HG03135 (cell line): ENCODE results near the gene ADAMTS8.

Experiments
- ATAC-seq: cut with Tn5 transposase; IDR thresholded peaks from one replicate; pipeline ENCODE4 v1.9.1; 2021; ENCODE audit warnings: mild to moderate bottlenecking, moderate library complexity; ENCODE audit not compliant: unreplicated experiment

The ADAMTS8 gene

DNA sequence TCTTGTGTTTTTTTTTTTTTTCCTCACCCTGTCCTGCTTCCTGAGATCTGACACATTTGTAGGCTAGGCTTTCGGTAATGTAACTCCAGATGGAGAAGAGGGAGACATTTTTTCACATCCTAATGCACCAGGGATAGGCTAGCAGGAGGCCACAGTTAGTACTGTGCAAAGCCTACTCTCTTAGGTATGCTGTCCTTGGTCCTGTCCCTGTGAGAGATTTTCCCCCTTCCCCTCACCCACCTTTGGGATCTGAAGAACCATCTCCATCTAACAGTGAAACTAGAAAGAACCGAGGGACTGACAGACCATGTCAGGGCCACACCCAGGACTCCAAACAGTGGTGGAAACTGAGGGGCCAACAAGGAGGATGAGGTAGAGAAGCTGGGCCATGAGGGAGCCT lies 29.2 kb downstream of the ADAMTS8 start:
- no peak for ATAC-seq

DNA sequence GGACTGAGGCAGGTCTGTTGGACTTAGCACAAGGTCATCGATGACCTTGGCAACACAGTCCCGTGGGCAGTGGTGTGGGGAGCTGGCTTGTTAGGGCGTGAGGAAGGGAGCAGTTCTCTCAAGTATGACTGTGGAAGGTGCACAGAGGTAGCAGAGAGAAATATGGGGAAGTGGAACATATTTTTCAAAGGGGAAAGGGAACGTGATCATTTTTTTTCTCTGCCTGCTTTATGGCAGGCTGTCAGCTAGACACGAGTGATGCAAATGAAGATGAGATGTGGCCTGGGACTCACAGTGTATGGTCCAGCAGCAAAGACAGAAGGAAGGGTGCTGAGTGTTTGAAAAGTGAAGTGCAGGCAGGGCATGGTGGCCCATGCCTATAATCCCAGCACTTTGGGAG lies 30.6 kb downstream of the ADAMTS8 start:
- no peak for ATAC-seq

DNA sequence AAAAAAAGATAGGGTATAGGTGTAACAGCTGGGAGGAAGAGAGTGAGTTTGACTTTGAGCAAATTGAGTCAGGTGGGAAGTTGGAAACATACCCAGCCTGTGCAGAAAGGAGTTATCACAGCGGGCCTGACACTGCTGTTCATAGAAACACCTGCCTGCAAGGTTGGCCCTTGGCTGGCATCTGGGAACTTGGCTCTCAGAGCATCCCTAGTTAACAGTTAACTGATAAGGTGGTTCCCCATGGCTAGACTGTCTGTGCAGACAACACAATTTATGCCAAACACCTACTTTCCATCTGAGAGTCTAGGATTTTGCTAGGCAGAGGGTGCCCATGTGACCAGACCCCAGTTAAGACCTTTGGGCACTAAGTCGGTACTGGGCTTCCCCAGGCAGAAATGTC lies 31.4 kb downstream of the ADAMTS8 start:
- ATAC-seq, result no peak

DNA sequence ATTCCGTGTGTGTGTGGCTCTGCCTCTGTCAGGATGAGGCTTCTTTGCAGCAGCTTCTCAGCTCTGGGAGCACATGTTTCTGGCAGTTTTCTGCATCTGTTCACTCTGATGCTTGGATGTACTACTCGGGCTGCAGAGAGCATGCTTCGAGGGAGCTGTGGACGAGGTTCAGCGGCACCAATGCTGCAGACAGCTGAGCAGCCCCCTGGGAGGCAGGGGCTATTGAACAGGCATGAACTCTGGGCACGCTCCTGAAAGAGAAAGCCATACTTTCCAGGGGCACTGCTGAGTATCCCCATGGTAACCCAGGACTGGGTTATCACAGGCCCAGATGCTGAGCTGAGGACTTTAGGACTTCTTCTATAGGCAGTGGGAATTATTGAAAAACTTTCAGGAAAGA lies 33.8 kb downstream of the ADAMTS8 start:
- no peak for ATAC-seq

DNA sequence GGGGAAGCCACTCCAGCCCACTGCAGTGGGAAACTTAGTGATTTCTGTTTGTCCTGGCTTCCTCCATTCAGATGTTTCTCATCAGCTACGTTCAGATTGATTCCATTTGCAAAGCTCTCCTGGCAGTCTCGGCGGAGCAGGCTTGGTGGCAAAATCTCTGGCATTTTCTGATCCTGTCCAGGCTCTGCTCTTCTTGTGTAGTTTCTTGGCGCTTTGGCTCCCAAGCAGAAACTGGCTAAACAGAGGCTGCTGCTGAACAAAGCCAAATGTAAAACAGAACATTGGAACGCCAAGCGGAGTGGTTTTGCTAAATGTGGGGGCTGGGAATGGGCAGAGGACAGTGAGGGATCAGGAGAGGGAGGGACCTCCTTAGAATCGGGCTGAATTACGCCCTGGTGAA lies 36.7 kb downstream of the ADAMTS8 start:
- no peak for ATAC-seq

DNA sequence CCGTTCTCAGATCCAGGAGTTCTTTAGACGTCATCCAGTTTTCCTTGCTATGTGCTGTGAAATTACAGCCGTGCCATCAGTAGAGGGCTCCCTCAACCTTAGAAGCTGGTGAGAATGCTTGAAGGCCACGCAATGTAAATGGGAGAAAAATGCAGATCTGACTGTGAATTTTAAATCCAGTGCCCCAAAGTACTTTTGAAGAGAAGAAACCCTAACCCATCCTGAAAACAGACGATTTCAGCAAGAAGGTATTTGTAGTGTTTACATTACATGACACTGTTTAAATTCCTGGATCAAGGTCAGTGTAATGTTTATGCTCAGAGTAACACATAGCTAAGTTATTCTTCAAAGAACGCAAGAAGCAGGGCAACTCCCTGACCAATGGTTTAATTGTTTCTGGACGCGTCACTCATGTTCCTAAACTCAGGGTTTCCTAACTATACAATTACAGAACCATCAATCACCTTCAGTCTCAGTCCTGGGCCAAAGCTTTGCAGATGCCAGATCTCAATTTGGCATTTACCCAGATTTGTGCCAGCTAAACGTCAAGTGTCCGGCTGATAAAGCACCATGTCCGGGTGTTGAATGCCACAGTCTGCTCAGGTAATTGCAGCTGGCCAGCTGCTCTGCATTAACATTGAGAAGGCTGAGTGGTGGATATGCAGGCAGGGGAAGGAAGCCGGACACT lies 38.2 kb downstream of the ADAMTS8 start:
- no peak for ATAC-seq

DNA sequence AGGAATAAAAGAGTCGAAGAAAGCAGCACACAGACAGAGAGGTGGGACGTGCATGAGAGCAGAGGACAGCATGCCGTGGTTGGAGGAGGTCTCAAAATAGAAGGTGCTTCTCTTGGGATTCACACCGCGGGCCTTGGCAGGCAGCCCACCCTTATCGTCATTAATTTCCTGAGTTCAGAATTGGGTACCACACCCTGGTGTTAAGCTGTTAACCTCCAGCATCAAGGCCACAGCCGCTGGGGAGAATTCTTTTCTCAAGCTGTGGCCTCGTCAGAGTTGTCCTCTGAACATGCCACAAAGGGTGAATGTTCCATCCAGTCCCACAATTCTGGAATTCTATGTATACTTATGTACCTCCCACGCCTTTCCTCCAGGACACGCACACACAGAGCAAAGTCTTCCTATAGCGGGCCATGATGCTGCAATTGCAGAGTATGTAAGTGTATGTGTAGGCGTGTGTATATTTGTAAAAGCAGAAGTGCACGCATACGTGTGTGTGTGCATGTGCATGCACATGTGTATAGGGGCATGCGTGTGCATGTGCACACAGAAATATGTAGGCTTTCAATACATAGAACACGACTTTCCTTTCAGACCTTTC lies 39.0 kb downstream of the ADAMTS8 start:
- ATAC-seq, result no peak

DNA sequence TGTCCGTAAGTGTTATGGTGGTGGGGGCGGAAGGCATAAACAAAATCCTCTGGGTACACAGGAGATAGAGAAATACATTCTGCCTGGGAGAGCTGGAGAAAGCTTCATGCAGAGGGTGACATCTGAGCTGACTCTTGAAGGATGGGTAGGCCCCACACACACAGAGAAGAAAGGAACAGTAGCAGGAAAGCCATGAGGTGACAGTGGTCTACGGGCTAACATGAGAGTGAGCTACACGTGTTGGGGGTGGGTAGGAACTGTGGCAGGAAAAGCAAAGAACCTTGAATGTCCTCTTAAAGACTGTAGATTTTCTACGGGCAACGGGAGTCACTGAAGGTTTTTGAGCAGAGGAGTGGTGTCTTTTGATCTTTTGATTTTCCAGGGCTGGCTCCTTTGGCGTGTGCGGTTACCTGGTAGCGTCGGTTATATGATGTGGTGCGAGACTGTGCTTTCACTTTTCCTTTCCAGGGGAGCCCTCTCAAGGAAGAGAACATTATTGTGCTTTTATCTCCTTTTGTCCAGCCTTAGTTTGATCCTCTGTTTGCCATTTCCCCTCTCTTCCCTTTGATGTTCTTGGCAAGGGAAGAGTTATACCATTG lies 39.7 kb downstream of the ADAMTS8 start:
- ATAC-seq, result no peak

DNA sequence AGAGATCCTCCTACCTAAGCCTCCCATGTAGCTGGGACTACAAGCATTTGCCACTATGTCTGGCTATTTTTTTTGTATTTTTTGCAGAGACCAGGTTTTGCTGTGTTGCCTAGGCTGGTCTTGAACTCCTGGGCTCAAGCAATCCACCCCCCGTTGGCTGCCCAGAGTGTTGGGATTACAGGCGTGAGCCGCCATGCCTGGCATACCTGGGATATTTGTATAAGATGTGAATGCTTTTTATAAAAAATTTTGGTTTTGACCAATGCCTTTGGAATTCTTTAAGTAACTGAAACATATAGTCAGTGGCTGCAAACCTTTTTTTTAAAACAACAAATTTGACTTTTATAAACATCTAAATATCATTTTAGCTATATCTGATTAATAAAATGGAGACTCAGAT lies 42.4 kb downstream of the ADAMTS8 start:
- no peak for ATAC-seq

DNA sequence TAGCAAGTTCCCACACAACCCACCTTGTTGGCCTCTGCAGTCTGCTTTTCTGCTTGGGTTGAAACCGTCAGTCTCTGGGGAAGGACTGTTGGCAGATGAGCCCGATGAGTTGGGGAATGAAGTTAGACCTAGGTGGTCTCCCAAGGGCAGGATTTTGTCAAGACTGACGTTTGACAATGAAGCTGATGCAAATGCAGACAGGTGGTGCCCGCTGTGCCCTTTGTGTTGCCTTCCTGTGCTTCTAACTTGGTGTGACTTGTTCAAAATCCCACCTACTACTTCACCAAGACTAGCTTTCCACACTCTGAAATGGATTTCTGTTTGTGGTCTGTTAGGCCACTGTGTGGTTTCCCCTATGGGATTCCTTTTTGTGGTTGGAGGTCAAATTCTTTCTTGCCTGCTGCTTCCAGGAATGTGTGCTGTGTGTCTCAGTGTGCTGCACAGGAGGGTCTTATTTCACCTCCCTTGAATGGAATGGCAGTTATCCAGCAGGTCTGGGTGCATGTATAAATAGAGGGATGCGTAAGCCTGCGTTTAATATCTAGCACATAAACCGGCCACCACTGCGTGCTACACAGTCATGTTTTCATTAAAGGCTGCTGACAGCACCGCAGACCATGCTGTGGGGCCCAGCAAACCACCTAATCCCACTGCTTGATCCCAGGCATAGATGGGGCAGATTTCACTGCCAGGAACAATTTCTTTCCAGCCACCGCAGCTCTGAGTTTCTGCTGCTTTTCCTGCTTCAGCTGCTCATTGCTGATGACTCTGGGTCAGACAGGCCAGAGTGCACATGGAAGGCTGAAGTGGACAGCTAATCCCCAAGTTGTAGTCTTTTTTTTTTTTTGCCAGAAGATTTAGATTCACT lies 44.8 kb downstream of the ADAMTS8 start:
- ATAC-seq, result no peak

DNA sequence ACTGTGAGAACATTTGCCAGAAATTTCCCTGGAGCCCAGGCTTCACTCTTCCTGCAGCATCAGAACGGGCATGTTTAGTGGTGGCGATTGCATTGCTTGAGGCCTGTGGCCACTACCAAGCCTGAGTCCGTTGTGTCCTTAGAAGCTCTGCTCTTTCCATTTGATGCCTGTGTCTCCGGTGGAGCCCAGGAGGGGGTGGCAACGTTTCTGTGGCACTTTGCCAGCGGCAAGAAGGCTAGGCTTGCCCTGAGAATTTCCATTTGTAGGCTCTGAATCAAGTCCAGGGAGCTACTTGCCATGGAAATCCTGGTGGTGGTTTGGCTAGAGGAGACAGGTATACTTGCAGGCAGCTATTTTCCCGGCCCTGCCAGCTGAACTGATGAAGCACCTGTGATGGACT lies 47.1 kb downstream of the ADAMTS8 start:
- no peak for ATAC-seq

DNA sequence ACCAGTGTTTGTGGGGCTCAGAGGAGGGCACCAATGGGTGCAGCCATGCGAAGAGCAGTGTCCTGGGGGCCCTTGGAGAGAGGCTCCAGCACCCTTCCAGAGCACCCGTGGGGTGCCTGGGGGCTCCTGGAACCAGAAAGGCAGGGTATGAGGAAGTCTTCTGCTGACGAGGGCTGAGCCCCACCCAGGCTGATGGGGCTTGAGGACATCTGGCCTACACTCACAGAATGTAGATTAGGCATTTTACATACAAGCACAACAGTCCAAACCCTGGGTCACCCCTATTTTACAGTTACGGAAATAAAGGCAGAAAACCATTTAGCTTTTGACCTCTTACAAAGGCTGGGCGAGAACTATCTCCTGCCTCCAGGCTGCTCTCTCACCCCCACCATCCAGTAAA lies 47.6 kb downstream of the ADAMTS8 start:
- ATAC-seq, result no peak

DNA sequence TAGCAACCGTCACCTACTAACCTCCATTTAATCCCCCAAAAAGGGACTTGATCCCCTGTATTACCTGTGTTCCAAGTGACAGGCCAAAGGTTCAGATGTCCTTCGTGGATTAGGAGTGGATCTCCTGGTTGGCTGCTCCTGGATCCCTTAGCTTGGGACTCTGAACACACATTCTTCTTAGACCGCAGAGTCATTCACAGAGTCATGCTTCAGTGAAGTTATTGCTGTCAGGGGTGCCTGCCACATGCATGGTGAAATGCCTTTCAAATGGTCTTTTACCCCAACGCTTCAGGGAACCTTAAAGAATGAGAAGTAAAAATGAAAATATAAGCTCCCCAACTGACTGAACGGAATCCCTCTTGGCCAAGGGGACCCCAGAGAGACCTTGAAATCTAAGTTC lies 49.1 kb downstream of the ADAMTS8 start:
- no peak for ATAC-seq

DNA sequence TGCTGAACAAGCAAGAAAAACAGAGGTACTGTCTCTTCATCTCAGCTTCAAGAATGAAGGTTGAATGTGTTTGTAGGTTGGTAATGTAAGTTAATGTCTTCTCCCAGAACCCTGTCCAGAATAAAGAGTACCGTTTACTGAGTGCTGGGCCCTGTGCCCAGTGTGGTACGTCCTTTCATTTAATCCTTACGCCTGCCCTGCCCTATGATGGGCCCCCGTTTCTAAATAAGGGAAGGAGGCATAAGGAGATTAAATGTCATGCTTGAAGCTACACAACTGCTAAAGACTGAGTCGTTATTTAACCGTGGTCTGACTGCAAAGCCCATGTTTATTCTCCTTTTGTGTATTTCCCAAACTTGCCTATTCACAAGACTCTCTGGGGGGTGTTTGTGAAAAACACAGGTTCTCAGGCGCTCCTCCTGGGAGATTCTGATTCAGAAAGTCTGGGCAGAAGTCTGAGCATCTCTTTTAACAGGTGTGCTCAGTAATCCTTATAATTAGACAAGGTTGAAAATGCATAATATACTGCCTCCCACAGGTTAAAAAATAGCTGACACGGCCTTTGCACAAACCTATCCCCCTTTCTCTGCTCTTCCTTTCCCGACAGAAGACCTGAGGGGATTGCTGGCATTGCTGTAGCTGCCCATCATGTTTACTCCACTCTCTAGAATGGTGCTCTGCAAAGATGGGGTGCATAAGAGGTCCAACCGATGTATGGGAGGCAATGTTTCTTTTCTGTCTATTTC lies 57.4 kb downstream of the ADAMTS8 start:
- no peak for ATAC-seq

DNA sequence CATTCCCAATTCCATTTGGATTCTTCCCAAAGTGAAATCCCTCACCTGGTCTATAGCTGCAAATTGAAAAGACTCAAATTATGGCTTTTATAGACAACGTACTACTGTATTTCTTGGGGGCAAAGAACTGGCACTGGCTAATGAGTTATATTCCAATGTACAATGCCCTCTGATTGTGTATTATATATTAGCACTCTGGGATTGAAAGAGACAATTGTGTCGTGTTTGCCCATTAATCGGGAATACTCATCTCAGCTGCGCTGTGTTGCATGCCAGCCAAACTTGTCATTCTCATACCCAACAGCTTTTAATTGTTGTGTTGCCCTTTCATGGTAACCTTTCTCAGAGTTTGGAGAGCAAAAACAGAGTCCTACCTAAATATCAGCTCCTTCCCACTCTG lies 58.7 kb downstream of the ADAMTS8 start:
- ATAC-seq, result no peak

DNA sequence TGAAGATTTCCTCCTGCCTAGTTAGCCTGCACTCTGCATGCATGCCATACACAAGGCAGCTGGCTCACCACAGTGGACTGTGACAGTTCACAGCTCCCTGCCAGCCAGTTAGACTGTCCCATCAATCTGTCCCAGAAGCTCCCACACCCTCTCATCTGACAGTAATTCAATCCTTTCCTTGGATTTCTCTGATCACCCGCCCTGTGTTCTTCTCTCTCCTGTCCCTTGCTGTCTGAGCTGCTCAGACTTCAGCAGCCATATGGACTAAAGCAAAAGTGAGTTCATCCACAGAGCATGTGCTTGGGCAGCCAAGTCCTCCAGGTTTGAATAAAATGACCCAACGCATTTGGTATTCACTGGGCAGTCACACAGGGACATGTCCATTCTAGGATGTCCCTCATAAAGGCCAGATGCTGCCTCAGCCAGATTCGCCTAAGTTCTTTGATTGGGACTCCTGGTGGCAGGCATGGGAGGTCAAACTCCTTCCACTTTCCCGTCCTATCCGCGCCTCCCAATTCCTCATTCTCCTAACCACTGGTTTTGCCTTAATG lies 59.2 kb downstream of the ADAMTS8 start:
- ATAC-seq, result no peak

DNA sequence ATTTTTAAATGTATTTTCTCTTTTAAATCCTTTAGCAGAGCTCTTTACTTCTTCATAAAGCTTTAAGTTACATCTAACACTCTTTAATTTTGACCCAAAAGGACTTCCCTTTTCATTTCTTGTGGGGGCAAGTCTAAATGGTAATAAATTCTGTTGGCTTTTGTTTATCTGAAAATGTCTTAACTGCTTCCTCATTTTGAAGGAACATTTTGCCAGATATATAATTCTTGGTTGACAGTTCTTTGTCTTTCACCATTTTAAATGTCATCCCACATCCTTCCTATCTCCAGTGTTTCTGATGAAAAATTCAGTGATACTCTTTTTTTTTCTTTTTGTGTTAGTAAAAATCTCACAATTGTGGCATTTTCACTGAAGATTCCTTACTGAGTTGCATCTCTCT lies 69.0 kb downstream of the ADAMTS8 start:
- ATAC-seq, result no peak

DNA sequence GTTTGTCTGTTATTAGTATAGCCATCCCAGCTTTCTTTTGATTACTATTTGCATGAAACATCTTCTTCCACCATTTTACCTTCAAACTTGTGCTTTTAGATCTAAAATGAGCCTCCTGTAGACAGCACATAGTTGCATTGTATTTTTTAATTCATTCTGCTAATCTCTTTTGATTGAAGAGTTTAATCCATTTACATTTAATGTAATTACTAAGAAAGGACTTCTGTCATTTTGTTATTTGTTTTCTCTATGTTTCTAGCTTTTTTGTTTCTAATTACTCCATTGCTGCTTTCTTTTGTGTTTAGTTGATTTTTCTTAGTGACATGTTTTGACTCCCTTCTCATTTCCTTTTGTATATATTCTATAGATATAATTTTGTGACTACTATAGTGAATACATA lies 70.0 kb downstream of the ADAMTS8 start:
- no peak for ATAC-seq
